HG03045 (cell line): ENCODE measurements around the gene AP3B2.
"Not testable (repeated sequence)": the region's sequence is repeated elsewhere in the genome, so short reads cannot be mapped to it uniquely, and the experiment has no call there.

Experiments used
- ATAC-seq: cut with Tn5 transposase; IDR thresholded peaks from one replicate; pipeline ENCODE4 v1.9.1; 2021; ENCODE audit warnings: mild to moderate bottlenecking, moderate library complexity; ENCODE audit not compliant: unreplicated experiment

Gene AP3B2

DNA sequence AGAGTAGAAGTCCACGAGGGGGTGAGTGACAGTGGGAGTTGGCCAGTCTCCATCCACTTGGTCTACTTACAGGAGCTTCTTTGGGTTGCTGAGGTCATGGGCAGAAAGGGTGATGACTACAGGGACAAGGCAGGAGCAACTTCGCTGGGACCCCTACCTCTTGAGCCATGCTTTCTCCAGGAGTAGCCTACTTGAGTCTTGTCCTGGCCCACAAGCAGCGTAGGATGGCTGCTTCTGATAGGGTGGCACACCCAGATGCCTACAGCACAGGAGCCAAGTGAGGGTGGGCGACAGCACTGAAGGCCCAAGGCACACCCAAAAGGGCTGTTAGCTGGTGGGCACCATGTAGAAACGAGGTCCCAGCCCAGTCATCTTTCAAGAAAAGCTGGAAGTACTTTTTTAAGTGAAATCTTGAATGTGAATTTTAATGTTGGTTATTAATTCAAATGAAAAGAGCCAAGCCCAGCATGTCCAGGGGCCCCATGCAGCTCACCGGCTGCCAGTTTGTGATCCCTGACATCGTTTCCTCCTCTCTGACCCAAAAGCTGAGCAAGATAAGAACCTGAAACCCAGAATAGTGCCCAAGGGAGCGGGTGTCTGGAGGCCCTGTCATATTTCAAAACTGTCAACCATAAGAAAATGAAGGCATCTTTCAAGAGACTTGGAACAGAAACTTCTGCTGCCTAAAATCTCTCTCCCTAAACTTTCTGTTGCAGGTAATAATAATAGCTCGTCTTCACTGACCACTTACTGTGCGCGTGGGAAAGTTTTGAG lies 60.3 kb downstream of the AP3B2 start:
- ATAC-seq: no peak

DNA sequence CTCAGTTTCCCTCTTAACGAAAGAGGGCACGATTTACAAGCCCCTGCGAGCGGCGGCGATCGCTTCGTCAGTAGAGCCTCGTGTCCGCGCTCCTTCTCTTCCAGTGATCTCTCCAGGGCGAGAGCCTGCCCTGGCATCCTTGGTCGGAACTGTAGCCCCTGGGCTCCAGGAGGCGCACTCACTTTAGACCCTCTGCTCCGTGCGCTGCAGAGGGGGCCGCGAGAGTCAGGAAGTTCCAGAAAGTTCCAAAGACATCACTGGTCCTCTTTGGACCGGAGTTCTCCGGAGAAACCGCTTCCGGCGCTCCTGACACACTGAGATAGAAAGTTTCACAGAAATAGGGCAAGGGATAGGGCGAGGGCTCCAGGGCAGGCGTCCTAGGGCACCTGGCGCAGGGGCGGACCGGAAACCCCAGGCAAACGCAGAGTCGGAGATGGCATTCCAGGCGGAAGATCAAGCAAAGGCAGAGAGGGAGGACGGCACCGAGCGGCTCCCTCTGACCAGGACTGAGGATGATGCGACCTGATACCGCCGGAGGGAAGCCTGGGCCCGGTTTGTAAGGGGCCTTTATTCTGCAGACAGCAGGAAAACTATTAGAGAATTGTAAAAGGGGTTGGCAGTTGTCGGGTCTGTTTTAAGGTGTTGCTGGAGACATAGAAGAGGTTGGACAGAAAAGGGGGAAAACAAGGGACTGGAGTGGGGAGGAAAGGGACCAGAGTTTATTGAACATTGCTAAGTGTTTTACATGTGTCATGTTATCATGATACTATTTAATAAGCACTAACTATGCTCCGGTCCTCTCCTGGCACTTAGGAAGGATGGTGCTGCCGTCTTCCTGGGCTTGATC lies 61.2 kb downstream of the AP3B2 start:
- no peak for ATAC-seq

DNA sequence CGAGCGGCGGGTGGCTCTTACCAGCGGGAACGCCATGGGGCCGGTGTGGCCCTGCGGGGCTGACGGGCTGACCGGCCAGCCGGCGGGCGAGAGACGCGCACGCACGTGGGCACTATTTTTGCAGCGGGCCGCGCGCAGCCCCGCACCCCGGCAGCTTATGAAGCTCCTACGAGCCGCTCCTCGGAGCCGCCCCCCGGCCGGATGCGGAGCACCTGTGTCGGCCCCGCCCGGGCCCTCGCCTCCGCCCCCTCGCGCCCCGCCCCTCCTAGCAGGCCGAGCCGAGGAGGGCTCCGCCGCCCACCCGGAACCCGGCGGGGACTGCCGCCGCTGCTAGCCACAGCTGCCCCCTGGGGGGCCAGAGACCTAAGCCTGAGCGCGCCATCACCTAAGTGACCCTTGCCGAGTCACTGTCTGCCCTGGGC lies 61.8 kb downstream of the AP3B2 start:
- ATAC-seq: peak; percentile 27

DNA sequence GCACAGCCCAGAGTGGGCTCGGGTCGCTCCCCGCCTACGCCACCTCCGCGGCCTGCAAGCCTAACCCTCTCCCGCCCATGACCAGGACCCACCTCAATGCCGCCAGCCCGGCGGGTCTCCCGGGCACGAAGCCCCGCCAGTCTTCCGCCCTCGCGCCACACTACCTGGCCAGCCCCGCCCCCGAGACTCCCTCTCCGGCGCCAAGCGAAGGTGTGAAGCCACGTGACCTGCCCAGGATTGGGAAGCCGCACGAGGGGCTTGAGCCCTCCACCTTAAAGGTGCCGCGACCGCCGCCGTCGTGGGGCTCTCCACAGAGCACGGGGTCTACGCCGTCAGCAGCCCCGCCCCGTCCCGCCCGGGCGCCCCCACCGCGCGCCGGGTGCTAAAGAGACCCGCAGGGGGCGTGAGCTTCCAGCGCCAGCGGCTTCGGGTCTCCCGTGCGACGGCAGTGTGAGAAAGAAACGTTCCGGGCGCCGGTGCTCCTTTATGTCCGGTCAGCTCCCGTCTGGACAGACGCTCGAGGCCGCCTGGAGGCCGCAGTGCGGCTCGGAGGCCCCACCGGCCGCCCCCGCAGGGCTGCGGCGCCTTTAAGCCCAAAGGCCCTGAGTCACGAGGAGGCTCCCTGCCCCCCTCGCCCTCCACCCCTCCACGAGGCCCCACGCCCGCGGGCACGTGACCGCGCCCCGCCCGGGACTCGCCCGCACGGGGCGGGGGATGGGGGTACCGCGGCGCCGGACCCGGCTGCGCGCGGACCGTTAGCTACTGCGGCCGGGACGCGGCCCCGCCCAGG lies 62.4 kb downstream of the AP3B2 start, which contains the start of gene CPEB1:
Gene CPEB1 (minus strand): TSS at position 319 of the 790 bp plus-strand sequence. CDS start 18,904 bp downstream, outside the sequence.
- ATAC-seq: peak; percentile 45

DNA sequence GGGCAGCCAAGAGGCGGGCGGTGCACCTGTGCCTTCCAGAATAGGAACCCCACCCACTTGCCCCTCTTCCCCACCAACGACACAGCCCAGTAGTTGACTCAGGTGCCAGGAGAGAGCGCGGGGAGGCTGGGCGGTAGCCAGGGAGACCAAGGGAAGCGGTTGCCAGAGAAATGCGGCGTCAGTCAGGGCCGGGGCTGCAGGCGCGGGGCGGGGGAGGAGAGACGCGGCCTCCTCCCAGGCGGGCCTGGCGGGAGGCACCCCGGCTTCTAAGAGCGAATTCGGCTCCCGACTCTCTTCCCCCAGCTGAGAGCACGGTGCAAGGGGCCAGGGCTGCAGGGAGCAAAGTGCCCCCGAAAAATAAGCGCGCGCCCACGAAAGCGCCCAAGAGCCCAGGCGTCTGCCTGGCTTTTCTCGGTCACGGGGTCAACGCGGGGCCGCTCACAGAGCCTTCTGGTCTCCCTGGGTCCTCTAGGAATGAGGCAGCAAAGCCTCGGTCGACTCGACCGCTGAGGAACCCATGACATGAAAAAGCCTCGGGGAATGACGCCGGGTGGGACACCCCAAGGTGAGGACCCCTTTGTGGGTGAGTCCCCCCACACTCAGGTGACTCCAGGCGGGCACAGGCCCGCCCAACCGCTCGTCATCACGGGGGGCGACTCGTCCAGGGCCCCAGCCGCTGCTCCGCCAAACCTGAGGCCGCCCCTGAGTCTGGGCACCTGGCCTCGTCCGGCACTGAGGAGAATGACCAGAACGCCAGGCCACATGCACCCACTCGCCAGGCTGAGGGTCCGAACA lies 63.2 kb downstream of the AP3B2 start:
- no peak for ATAC-seq

DNA sequence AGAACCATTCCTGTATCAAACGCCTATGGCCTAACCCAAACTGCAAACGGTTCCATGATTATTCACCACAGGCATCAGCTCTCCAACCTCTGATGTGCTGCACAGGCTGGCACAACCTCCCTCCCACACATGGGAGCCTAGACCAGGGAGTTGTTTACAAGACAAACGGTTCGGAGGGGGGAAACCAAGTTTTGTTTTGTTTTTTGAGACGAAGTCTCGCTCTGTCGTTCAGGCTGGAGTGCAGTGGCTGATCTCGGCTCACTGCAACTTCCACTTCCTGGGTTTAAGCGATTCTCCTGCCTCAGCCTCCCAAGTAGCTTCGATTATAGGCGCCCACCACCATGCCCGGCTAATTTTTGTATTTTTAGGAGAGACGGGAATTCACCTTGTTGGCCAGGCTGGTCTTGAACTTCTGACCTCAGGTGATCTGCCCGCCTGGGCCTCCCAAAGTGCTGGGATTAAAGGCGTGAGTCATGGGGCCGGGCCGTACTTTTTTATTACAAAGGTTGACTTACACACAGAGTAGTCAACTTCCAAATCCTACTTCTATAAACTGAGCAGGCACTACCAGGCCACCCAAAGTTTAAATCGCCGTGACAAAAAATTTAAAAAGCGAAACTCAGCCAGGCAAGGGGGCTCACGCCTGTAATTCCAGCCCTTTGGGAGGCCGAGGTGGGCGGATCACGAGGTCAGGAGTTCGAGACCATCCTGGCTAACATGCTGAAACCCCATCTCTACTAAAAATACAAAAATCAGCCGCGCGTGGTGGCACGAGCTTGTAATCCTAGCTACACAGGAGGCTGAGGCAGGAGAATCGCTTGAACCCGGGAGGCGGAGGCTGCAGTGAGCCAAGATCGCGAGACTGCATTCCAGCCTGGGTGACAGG lies 64.5 kb downstream of the AP3B2 start:
- not testable (repeated sequence) for ATAC-seq

DNA sequence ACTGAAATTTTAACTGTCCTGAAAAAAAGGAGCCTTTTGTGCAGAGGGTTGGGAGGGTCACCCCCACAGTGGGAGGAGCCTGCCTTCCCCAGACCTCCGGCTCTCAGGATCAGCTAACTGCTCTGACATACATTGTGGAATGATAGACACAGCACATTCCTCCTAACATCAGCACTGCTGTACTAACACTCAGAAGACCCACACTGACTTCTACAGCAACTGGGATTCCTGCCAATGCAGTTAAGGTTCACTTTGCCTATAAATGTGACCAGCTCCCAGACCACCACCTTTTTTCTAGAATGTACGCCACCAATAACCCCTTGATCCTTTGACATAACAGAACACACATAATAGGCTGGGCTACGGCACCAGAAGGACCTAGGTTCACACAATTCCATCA lies 65.7 kb downstream of the AP3B2 start:
- ATAC-seq: no peak

DNA sequence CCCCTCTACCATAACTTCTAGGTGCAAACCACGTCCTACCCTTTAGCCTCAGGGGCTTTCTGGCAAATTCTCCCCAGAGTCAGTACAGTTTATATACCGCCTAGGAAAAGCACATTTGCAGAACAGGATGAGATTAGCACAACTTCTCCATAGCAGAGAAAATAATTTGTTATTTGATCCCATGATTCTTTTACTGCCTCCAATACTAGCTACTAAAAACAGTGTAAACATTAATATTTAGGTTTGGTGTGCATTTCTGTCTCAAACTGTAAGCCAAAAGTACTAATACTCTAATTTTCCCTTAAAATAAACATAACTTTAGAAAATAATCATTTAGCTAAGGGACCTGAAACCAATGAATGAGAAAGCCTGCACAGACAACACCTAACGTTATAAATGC lies 67.0 kb downstream of the AP3B2 start:
- ATAC-seq: no peak

DNA sequence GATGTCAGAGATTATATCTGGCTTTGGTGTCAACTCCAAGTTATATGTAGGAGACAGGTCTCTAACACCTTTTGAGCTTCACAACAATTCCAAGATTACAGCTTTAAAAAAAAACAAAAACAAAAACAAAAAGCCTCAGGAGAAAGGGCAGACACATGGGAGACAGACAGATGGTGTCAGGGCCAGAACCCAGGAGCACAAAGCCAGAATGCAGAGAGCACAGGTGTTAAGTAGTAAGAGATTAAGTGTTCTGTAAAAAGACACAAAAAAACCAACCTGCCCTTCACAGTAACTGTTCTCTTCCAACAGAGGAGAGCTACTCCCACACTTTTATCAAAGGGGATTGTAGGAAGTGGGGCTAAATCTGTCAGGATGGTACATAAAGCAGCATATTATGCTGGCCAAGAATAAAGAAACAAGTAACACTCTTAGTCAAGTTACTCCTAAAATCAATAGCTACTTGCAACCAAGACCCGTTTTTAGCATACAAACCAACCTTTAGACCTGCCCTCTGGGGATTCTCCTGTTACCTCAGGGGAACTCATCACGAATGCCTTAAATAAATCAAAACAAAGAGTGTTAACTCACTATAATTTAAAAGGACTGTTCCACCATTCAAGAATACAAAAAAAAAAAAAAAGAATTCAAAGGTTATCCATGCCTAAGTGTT lies 68.4 kb downstream of the AP3B2 start:
- no peak for ATAC-seq

DNA sequence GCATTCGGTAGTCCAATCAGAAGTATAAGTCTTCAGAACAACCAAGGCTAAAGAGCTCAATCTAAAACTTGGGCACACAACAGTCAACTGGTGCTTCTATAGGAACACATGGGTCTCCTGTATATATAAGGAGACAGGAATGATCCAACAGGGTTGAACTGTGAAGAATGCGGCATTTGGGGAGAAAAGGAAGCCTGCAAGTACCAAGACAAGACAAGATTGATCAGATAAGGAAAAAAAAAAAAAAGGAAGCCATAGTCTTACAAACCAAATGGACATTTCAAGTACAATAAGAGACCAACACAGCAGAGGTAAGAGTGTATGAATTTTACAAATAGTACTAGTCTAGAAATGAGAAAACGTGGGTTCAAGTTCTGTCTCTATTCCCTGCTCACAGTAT lies 69.0 kb downstream of the AP3B2 start:
- ATAC-seq: no peak

DNA sequence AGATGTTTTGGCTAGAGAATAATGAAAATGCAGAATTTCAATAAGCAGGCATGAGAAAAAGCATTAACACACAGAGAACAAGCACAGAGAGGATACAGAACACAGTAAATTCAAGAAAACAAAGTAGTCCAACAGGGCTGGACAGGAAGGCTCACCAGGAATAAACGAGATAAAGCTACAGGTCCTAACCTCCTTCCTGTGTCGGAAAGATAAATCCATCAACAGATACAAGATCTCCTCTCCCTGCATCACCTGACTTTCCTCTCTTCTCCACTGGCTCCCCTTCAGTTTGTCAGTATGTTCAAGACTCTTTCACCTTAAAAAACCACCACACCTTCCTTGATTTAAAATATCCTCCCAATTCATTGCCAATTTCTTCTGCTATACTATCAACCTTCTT lies 73.9 kb downstream of the AP3B2 start:
- ATAC-seq: no peak

DNA sequence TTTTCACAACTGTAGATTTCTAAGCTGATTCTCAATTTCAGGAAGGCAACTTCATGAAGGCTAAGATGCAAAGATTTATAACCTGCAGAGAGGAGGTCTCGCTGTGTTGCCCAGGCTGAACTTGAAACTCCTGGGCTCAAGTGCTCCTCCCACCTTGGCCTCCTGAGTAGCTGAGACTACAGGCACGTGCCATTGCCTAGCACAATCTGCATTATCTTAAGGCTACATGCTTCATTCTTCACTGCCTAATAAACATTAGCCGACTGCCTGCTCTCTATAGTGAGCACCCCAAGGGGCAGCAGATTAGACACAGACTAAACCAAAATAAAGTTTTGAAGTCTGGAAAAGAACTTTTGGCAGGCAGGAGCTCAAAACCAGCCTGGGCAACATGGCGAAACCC lies 79.6 kb downstream of the AP3B2 start:
- ATAC-seq: no peak

DNA sequence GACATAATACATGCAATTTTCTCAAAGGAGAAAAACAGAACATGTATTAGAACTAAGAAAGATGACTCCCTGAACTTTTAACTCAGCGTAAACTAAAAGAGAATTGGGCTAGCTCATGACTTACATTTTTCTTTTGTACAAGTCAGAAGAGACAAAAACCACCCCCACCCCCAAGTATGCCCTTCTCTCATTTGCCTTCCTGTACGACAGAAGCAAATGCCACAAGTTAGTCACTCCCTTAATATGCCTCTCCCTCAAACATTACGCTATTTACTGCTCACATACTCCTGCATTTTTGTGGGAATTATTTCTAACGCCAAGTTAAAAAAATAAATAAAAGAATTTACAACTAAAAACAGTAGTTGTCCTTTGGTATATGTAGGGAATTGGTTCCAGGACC lies 84.5 kb downstream of the AP3B2 start:
- ATAC-seq: no peak

DNA sequence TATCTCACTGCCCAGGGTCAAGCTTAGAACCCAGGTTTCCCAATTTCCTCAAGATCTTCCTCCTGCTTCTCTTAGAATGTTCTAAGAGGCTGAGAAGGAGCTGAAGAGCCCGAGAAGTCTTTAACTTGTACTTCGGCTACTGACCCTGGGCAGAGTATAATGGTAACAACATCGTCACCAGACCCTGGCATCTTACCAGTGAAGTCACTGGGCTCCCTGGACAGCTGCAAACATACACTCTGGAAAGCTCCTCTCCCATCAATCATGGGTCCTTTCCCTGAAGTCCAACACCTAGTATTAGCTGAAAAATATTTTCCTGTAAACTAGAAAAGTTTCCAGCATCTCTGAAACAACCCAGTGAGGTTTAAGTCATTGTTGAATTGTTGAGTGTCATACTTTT lies 85.2 kb downstream of the AP3B2 start:
- ATAC-seq: no peak

DNA sequence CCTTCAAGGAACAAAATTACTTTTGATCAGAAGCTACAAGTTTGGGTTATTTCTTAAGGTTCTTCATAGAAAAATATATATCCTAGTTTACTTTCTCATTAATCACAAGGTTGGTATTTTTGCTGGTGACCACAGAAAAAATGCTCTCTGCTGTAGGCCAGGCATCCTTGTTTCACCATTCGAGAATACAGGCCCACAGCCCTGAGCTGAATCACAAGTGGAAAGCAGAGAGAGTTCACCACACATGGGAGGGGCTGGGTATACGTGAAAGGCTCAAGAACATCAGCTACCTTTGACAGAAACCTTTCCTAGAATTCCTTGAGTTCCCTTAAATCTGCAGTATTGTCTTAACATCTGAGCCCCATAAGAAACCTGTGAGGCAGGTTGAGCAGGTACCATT lies 85.7 kb downstream of the AP3B2 start:
- ATAC-seq: no peak

DNA sequence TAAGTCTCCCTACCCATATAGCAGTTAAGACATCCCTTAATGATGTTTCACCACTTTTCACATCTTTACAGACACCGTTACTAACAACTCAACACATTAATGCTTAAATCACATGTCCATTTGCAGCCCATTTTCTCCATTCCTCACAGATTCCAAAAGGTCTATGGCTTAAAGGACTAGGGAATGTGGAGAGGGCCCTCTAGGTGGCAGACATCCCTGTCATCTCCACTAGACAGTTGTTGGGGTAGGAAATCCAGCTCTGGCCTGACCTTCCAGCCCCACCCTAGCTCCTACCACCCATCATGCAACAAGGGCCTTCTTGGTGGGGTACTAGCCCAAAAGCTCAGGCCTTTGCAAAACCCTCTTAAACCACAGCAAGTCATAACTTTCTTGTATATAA lies 87.7 kb downstream of the AP3B2 start:
- no peak for ATAC-seq

DNA sequence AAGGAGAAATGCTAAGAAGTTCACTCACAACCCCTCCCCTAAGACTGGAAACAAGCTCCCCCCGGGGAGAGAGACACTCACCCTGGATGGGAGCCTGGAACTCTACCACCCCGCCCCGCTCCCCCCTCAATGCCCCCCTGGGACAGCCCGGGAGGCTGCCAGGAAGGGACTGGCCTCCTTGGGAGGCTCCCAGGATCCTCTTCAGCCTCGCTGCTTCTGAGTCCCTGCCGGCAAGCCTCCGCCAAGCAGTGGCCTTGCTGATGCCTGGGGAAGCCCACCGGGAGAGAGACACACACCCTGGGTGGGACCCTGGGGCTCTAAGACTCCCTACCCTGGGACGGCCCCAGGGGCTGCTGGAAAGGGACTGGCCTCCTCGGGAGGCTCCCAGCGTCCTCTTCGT lies 95.9 kb downstream of the AP3B2 start:
- no peak for ATAC-seq

DNA sequence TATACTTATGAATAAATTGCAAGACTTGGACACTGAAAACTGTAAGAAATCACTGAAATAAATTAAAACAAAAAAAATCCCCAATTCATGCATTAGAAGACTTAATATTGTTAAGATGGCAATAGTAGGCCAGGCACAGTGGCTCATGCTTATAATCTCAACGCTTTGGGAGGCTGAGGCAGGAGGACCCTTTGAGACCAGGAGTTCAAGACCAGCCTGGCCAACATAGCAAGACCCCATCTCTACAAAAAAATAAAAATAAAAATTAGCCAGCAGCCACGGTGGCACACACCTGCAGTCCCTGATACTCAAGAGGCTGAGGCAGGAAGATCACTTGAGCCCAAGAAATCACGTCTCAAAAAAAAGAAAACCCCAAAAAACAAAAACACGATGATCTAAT lies 98.3 kb downstream of the AP3B2 start:
- ATAC-seq: no peak
